GM19351 (cell line): Measurements from ENCODE around the gene BBLN.
"Not testable (repeated sequence)": the region's sequence is repeated elsewhere in the genome, so short reads cannot be mapped to it uniquely, and the experiment has no call there.

Experiments used
- ATAC-seq: cut with Tn5 transposase; IDR thresholded peaks from one replicate; pipeline ENCODE4 v1.9.1; 2021; ENCODE audit warnings: mild to moderate bottlenecking, moderate library complexity; ENCODE audit not compliant: unreplicated experiment

BBLN gene

GRCh38 chr9:128162215-128163026 is 2.4 kb downstream of the BBLN start:
- no peak for ATAC-seq

- no peak for ATAC-seq
Observed at GRCh38 chr9:128163027-128163515, 3.0 kb downstream of the BBLN start.

GRCh38 chr9:128163523-128164306 is 3.6 kb downstream of the BBLN start:
- no peak for ATAC-seq

GRCh38 chr9:128164307-128164885 is 4.3 kb downstream of the BBLN start:
- no peak for ATAC-seq

GRCh38 chr9:128166169-128166568 is 6.1 kb downstream of the BBLN start:
- no peak for ATAC-seq

- no peak for ATAC-seq
Observed at GRCh38 chr9:128167209-128167608, 7.1 kb downstream of the BBLN start.

GRCh38 chr9:128168731-128169308 is 8.8 kb downstream of the BBLN start:
- no peak for ATAC-seq

GRCh38 chr9:128169492-128169891 is 9.4 kb downstream of the BBLN start:
- ATAC-seq = no peak

GRCh38 chr9:128169925-128170324 is 9.9 kb downstream of the BBLN start:
- ATAC-seq = no peak

- ATAC-seq = no peak
Observed at GRCh38 chr9:128174062-128174461, 14.0 kb downstream of the BBLN start.

- ATAC-seq = no peak
Observed at GRCh38 chr9:128175102-128175563, 15.1 kb downstream of the BBLN start.

GRCh38 chr9:128175726-128176125 is 15.7 kb downstream of the BBLN start:
- ATAC-seq = no peak

- ATAC-seq = no peak
Observed at GRCh38 chr9:128178806-128179431, 18.9 kb downstream of the BBLN start.

GRCh38 chr9:128180001-128180400 is 19.9 kb downstream of the BBLN start:
- ATAC-seq = no peak

GRCh38 chr9:128180447-128180846 is 20.4 kb downstream of the BBLN start:
- no peak for ATAC-seq

- ATAC-seq = not testable (repeated sequence)
Observed at GRCh38 chr9:128181480-128181879, 21.4 kb downstream of the BBLN start.

- ATAC-seq = no peak
Observed at GRCh38 chr9:128182893-128183588, 23.0 kb downstream of the BBLN start.

- ATAC-seq = no peak
Observed at GRCh38 chr9:128185979-128186965, 26.2 kb downstream of the BBLN start.

- ATAC-seq = no peak
Observed at GRCh38 chr9:128187361-128187760, 27.3 kb downstream of the BBLN start.
